ENCODE results near the gene MYO3B. TPM values are rescaled to one million over a fixed set of nuclear protein-coding genes. Genes with fewer than 3 reads are reported as not detected.

Gene MYO3B
- total and polyA plus RNA-seq, 2 of the 8 experiments (the other 6 are each of a cell fraction or from before 2014, with no cell fraction given), result 0.17 to 0.19 TPM

- TF ChIP-seq, protein P1, sequence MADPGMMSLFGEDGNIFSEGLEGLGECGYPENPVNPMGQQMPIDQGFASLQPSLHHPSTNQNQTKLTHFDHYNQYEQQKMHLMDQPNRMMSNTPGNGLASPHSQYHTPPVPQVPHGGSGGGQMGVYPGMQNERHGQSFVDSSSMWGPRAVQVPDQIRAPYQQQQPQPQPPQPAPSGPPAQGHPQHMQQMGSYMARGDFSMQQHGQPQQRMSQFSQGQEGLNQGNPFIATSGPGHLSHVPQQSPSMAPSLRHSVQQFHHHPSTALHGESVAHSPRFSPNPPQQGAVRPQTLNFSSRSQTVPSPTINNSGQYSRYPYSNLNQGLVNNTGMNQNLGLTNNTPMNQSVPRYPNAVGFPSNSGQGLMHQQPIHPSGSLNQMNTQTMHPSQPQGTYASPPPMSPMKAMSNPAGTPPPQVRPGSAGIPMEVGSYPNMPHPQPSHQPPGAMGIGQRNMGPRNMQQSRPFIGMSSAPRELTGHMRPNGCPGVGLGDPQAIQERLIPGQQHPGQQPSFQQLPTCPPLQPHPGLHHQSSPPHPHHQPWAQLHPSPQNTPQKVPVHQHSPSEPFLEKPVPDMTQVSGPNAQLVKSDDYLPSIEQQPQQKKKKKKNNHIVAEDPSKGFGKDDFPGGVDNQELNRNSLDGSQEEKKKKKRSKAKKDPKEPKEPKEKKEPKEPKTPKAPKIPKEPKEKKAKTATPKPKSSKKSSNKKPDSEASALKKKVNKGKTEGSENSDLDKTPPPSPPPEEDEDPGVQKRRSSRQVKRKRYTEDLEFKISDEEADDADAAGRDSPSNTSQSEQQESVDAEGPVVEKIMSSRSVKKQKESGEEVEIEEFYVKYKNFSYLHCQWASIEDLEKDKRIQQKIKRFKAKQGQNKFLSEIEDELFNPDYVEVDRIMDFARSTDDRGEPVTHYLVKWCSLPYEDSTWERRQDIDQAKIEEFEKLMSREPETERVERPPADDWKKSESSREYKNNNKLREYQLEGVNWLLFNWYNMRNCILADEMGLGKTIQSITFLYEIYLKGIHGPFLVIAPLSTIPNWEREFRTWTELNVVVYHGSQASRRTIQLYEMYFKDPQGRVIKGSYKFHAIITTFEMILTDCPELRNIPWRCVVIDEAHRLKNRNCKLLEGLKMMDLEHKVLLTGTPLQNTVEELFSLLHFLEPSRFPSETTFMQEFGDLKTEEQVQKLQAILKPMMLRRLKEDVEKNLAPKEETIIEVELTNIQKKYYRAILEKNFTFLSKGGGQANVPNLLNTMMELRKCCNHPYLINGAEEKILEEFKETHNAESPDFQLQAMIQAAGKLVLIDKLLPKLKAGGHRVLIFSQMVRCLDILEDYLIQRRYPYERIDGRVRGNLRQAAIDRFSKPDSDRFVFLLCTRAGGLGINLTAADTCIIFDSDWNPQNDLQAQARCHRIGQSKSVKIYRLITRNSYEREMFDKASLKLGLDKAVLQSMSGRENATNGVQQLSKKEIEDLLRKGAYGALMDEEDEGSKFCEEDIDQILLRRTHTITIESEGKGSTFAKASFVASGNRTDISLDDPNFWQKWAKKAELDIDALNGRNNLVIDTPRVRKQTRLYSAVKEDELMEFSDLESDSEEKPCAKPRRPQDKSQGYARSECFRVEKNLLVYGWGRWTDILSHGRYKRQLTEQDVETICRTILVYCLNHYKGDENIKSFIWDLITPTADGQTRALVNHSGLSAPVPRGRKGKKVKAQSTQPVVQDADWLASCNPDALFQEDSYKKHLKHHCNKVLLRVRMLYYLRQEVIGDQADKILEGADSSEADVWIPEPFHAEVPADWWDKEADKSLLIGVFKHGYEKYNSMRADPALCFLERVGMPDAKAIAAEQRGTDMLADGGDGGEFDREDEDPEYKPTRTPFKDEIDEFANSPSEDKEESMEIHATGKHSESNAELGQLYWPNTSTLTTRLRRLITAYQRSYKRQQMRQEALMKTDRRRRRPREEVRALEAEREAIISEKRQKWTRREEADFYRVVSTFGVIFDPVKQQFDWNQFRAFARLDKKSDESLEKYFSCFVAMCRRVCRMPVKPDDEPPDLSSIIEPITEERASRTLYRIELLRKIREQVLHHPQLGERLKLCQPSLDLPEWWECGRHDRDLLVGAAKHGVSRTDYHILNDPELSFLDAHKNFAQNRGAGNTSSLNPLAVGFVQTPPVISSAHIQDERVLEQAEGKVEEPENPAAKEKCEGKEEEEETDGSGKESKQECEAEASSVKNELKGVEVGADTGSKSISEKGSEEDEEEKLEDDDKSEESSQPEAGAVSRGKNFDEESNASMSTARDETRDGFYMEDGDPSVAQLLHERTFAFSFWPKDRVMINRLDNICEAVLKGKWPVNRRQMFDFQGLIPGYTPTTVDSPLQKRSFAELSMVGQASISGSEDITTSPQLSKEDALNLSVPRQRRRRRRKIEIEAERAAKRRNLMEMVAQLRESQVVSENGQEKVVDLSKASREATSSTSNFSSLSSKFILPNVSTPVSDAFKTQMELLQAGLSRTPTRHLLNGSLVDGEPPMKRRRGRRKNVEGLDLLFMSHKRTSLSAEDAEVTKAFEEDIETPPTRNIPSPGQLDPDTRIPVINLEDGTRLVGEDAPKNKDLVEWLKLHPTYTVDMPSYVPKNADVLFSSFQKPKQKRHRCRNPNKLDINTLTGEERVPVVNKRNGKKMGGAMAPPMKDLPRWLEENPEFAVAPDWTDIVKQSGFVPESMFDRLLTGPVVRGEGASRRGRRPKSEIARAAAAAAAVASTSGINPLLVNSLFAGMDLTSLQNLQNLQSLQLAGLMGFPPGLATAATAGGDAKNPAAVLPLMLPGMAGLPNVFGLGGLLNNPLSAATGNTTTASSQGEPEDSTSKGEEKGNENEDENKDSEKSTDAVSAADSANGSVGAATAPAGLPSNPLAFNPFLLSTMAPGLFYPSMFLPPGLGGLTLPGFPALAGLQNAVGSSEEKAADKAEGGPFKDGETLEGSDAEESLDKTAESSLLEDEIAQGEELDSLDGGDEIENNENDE (IDR thresholded peaks at IDR 0.05; ENCODE audit: insufficient replicate concordance, low read length), result no peak
- TF ChIP-seq RXRA (IDR thresholded peaks at IDR 0.05; ENCODE audit: insufficient read depth, low read depth, low read length) (no peak), CHD1 (IDR thresholded peaks at IDR 0.05; ENCODE audit: low read depth, low read length) (no peak), SIRT6 (IDR thresholded peaks at IDR 0.05; ENCODE audit: low read length) (no peak), CREB1 (IDR thresholded peaks at IDR 0.05) (no peak), ATF2 (IDR thresholded peaks at IDR 0.05; ENCODE audit: low read length) (no peak), CBX8 (IDR thresholded peaks at IDR 0.05; ENCODE audit: borderline replicate concordance, low read depth, low read length) (no peak), NRF1 (IDR thresholded peaks at IDR 0.05; ENCODE audit: low read depth, low read length) (no peak), BCL11A (IDR thresholded peaks at IDR 0.05; ENCODE audit: low read depth in 2 of 2, low read length in 2 of 2) (no peak)
These were observed 70.8 kb downstream of the MYO3B start (continued) for GRCh38 chr2:170248574-170249393.
